ENCODE data around the gene COMMD1. TPM values are rescaled to one million over a fixed set of nuclear protein-coding genes. Genes with fewer than 3 reads are reported as not detected.

COMMD1 gene
- polyA plus RNA-seq, 1 donor from 2014 or later: 69.1 TPM

GRCh38 chr2:62013641-62014040 lies 108.2 kb downstream of the COMMD1 start:
- no peaks in the 10 kb centered on the region for H3K79me2 ChIP-seq (replicated peaks; ENCODE audit: insufficient read depth, low read length)

GRCh38 chr2:62014102-62014501 lies 108.6 kb downstream of the COMMD1 start:
- Histone ChIP-seq H3K27me3 (ENCODE audit: insufficient read depth, low read depth, low read length) (no peaks in the 10 kb centered on the region), H3K27ac (ENCODE audit: low read length) (no peak overlapping the region), H3K36me3 (ENCODE audit: insufficient read depth, low read length) (no peaks in the 10 kb centered on the region), H3F3A (ENCODE audit: insufficient read depth, low read length, poor library complexity, severe bottlenecking) (no peaks in the 10 kb centered on the region), H3K9ac (ENCODE audit: low read length) (no peak overlapping the region), H3K9me3 (ENCODE audit: low read length) (no peaks in the 10 kb centered on the region), H4K20me1 (ENCODE audit: insufficient read depth) (no peaks in the 10 kb centered on the region), H2AFZ (ENCODE audit: low read depth, low read length) (no peak overlapping the region), H3K9me2 (ENCODE audit: insufficient read depth, low read length) (no peaks in the 10 kb centered on the region), H3K4me2 (ENCODE audit: low read length) (no peak overlapping the region), H3K4me3 (ENCODE audit: low read length) (no peak overlapping the region), H3K79me2 (replicated peaks; ENCODE audit: insufficient read depth, low read length) (no peaks in the 10 kb centered on the region)
- TF ChIP-seq MXI1 (conservative IDR thresholded peaks at IDR 0.05; ENCODE audit: poor library complexity, severe bottlenecking) (no peak), CTCF (IDR thresholded peaks at IDR 0.05; ENCODE audit: poor library complexity, severe bottlenecking) (no peak), REST (IDR thresholded peaks at IDR 0.05; ENCODE audit: borderline replicate concordance) (no peak), SMC3 (conservative IDR thresholded peaks at IDR 0.05; ENCODE audit: poor library complexity) (no peak), POLR2AphosphoS5 (IDR thresholded peaks at IDR 0.05) (no peak), EP300 (conservative IDR thresholded peaks at IDR 0.05; ENCODE audit: poor library complexity, severe bottlenecking) (no peak)

More at GRCh38 chr2:62013641-62014040, 108.2 kb downstream of the COMMD1 start:
- H2AFZ ChIP-seq (ENCODE audit: low read depth, low read length): no peak overlapping the region
- no peaks in the 10 kb centered on the region for H3K9me2 ChIP-seq (ENCODE audit: insufficient read depth, low read length)
- no peak overlapping the region for H3K4me2 ChIP-seq (ENCODE audit: low read length)
- no peaks in the 10 kb centered on the region for H3K27me3 ChIP-seq (ENCODE audit: insufficient read depth, low read depth, low read length)
- H3K9ac ChIP-seq (ENCODE audit: low read length): no peak overlapping the region
- H3F3A ChIP-seq (ENCODE audit: insufficient read depth, low read length, poor library complexity, severe bottlenecking): no peaks in the 10 kb centered on the region
- H3K4me3 ChIP-seq (ENCODE audit: low read length): no peak overlapping the region
- no peaks in the 10 kb centered on the region for H3K36me3 ChIP-seq (ENCODE audit: insufficient read depth, low read length)
- no peak for TF ChIP-seq MXI1 (conservative IDR thresholded peaks at IDR 0.05; ENCODE audit: poor library complexity, severe bottlenecking)
- TF ChIP-seq EP300 (conservative IDR thresholded peaks at IDR 0.05; ENCODE audit: poor library complexity, severe bottlenecking): no peak
- no peak for TF ChIP-seq CTCF (IDR thresholded peaks at IDR 0.05; ENCODE audit: poor library complexity, severe bottlenecking)
- TF ChIP-seq SMC3 (conservative IDR thresholded peaks at IDR 0.05; ENCODE audit: poor library complexity): no peak
- no peak for TF ChIP-seq TAF1 (IDR thresholded peaks at IDR 0.05; ENCODE audit: low read depth)
- TF ChIP-seq REST (IDR thresholded peaks at IDR 0.05; ENCODE audit: borderline replicate concordance): no peak
- no peak for TF ChIP-seq POLR2AphosphoS5 (IDR thresholded peaks at IDR 0.05)
- TF ChIP-seq RAD21 (conservative IDR thresholded peaks at IDR 0.05): no peak
- no peak for TF ChIP-seq EZH2 (IDR thresholded peaks at IDR 0.05; ENCODE audit: borderline replicate concordance, insufficient read depth, low read length, poor library complexity, severe bottlenecking)
- no peaks in the 10 kb centered on the region for H3K9me3 ChIP-seq (ENCODE audit: low read length)
- no peaks in the 10 kb centered on the region for H4K20me1 ChIP-seq (ENCODE audit: insufficient read depth)
- no peak overlapping the region for H3K27ac ChIP-seq (ENCODE audit: low read length)
